Duodenal mucosa (tissue), 2 donors: ENCODE results near the gene HSD17B8.

ENCODE experiments used
- H3K27ac ChIP-seq: one replicate; pipeline ENCODE4 v1.7.0; 2013; ENCODE audit warnings: low read depth, low read length
- H3K27me3 ChIP-seq, 2 donors: one replicate each; pipeline ENCODE4 v1.7.0; 2013; ENCODE audit warnings: low read length in 2 of 2, control low read depth in 1 of 2; ENCODE audit not compliant: insufficient read depth in 2 of 2, control insufficient read depth in 1 of 2
- H3K36me3 ChIP-seq, 2 donors: one replicate each; pipeline ENCODE4 v1.7.0; 2013; ENCODE audit warnings: low read length in 2 of 2, control low read depth in 1 of 2; ENCODE audit not compliant: insufficient read depth in 2 of 2, control insufficient read depth in 1 of 2
- H3K4me1 ChIP-seq, 2 donors: one replicate each; pipeline ENCODE4 v1.7.0; 2013; ENCODE audit warnings: low read length in 2 of 2, control low read depth in 1 of 2; ENCODE audit not compliant: insufficient read depth in 2 of 2, control insufficient read depth in 1 of 2
- H3K4me3 ChIP-seq, 2 donors: one replicate each; pipeline ENCODE4 v1.7.0; 2013; ENCODE audit warnings: low read length in 2 of 2, low read depth in 1 of 2
- H3K9ac ChIP-seq, 2 donors: one replicate each; pipeline ENCODE4 v1.7.0; 2013; ENCODE audit warnings: low read length in 2 of 2, low read depth in 1 of 2
- H3K9me3 ChIP-seq, 2 donors: one replicate each; pipeline ENCODE4 v1.7.0; 2013; ENCODE audit warnings: low read length in 2 of 2, control low read depth in 1 of 2; ENCODE audit not compliant: control insufficient read depth in 1 of 2

Gene HSD17B8

GRCh38 chr6:33192671-33193602 is 11.5 kb upstream of the HSD17B8 start:
- Histone ChIP-seq H3K27ac (no peak overlapping the region), H3K9ac (peak overlapping the region; percentile 17 to 45), H3K4me3 (peak overlapping the region; percentile 34 to 58), H3K9me3 (no peaks in the 10 kb centered on the region), H3K4me1 (peaks cover 15 to 17% of the 10 kb centered on the region in 2 donors), H3K27me3 (peaks cover 12 to 37% of the 10 kb centered on the region in 2 donors), H3K36me3 (peaks cover 27 to 34% of the 10 kb centered on the region in 2 donors)

- Histone ChIP-seq H3K4me3 (no peak overlapping the region), H3K36me3 (peaks cover 27 to 34% of the 10 kb centered on the region in 2 donors), H3K27ac (no peak overlapping the region), H3K4me1 (peaks cover 20 to 23% of the 10 kb centered on the region in 2 donors), H3K9me3 (no peaks in the 10 kb centered on the region), H3K27me3 (peaks cover 12 to 37% of the 10 kb centered on the region in 2 donors), H3K9ac (no peak overlapping the region)
Measured at GRCh38 chr6:33193619-33194018, 10.8 kb upstream of the HSD17B8 start.

GRCh38 chr6:33194431-33194979 is 9.9 kb upstream of the HSD17B8 start:
- Histone ChIP-seq H3K27ac (no peak overlapping the region), H3K27me3 (peaks cover 12 to 33% of the 10 kb centered on the region in 2 donors), H3K9me3 (no peaks in the 10 kb centered on the region), H3K36me3 (peaks cover 27 to 34% of the 10 kb centered on the region in 2 donors), H3K4me1 (peaks cover 27% of the 10 kb centered on the region in 2 donors), H3K4me3 (no peak overlapping the region), H3K9ac (no peak overlapping the region)

GRCh38 chr6:33195304-33196165 is 8.9 kb upstream of the HSD17B8 start:
- H3K9me3 ChIP-seq = no peaks in the 10 kb centered on the region
- peaks cover 29% of the 10 kb centered on the region in 2 donors for H3K4me1 ChIP-seq
- H3K36me3 ChIP-seq = peaks cover 27 to 34% of the 10 kb centered on the region in 2 donors
- H3K4me3 ChIP-seq = no peak overlapping the region
- peaks cover 12 to 23% of the 10 kb centered on the region in 2 donors for H3K27me3 ChIP-seq
- no peak overlapping the region for H3K9ac ChIP-seq
- H3K27ac ChIP-seq = no peak overlapping the region

- H3K4me1 ChIP-seq = peaks cover 36 to 38% of the 10 kb centered on the region in 2 donors
Measured at GRCh38 chr6:33197431-33198048, 6.9 kb upstream of the HSD17B8 start.

GRCh38 chr6:33198159-33198852 is 6.1 kb upstream of the HSD17B8 start:
- Histone ChIP-seq H3K9ac (no peak overlapping the region), H3K4me3 (no peak overlapping the region), H3K4me1 (peaks cover 38 to 39% of the 10 kb centered on the region in 2 donors), H3K9me3 (no peaks in the 10 kb centered on the region), H3K27me3 (no peaks in the 10 kb centered on the region), H3K36me3 (peaks cover 44 to 50% of the 10 kb centered on the region in 2 donors), H3K27ac (no peak overlapping the region)

More at GRCh38 chr6:33197431-33198048, 6.9 kb upstream of the HSD17B8 start:
- H3K36me3 ChIP-seq = peaks cover 36 to 42% of the 10 kb centered on the region in 2 donors
- H3K4me3 ChIP-seq = no peak overlapping the region
- no peak overlapping the region for H3K27ac ChIP-seq
- H3K9me3 ChIP-seq = no peaks in the 10 kb centered on the region
- peak overlapping the region in 1 of 2 donors; percentile 5 for H3K9ac ChIP-seq
- H3K27me3 ChIP-seq = peaks cover 0 to 5% of the 10 kb centered on the region in 2 donors

GRCh38 chr6:33198853-33199436 is 5.5 kb upstream of the HSD17B8 start:
- Histone ChIP-seq H3K9me3 (no peaks in the 10 kb centered on the region), H3K36me3 (peaks cover 49 to 51% of the 10 kb centered on the region in 2 donors), H3K4me3 (peak overlapping the region; percentile 93 to 98), H3K27me3 (no peaks in the 10 kb centered on the region), H3K27ac (no peak overlapping the region), H3K4me1 (peaks cover 44 to 45% of the 10 kb centered on the region in 2 donors), H3K9ac (peak overlapping the region in 1 of 2 donors; percentile 98)

GRCh38 chr6:33199687-33200218 is 4.7 kb upstream of the HSD17B8 start:
- Histone ChIP-seq H3K9me3 (no peaks in the 10 kb centered on the region), H3K36me3 (peaks cover 41 to 44% of the 10 kb centered on the region in 2 donors), H3K4me1 (peaks cover 48 to 49% of the 10 kb centered on the region in 2 donors), H3K4me3 (peak overlapping the region; percentile 93 to 98), H3K27ac (peak overlapping the region; percentile 98), H3K9ac (peak overlapping the region; percentile 94 to 98), H3K27me3 (no peaks in the 10 kb centered on the region)
